IMR-90 (cell line): ENCODE data around the gene PRELID3B. TPM values are rescaled to one million over a fixed set of nuclear protein-coding genes. Genes with fewer than 3 reads are reported as not detected.

Experiments
- ATAC-seq: fragments of 200-7000 bp; cut with Tn5 transposase; 2 replicates; pipeline ENCODE4 v1.9.1; 2020; ENCODE audit warnings: low read depth, mild to moderate bottlenecking, moderate library complexity
- BruUV-seq: library from RNA; stranded (reverse); fragments of 400-500 nt; replicated peaks from 2 replicates; lab custom pipeline; 2021; lab: Mats Ljungman, UMichigan
- CTCF ChIA-PET: fragments of 300-600 bp; formaldehyde crosslinking; extraction: SDS; loops from one replicate; lab custom pipeline; 2021; ENCODE audit warnings: antibody characterized with exemption; lab: Yijun Ruan, JAX
- POLR2A ChIA-PET: fragments of 300-600 bp; sonication (Branson Sonifier 250); formaldehyde crosslinking; loops from one replicate; lab custom pipeline; 2022; ENCODE audit warnings: antibody characterized with exemption; ENCODE audit not compliant: unreplicated experiment; lab: Charles Lee
- DNase-seq: peaks from one replicate; pipeline ENCODE4 v3.0.0; 2013
- H2AFZ ChIP-seq: replicated peaks from 2 replicates; pipeline ENCODE3; 2013; ENCODE audit warnings: low read length, mild to moderate bottlenecking; ENCODE audit not compliant: poor library complexity
- H2AK5ac ChIP-seq: 2 replicates; pipeline ENCODE4 v1.6.1; 2013; ENCODE audit warnings: low read depth, low read length, inconsistent platforms
- H2AK9ac ChIP-seq: replicated peaks from 2 replicates; pipeline ENCODE3; 2013; ENCODE audit warnings: mild to moderate bottlenecking, low read depth, low read length, moderate library complexity; ENCODE audit not compliant: poor library complexity
- H2BK120ac ChIP-seq: 2 replicates; pipeline ENCODE4 v1.6.1; 2013; ENCODE audit warnings: low read depth, low read length, inconsistent platforms
- H2BK15ac ChIP-seq: 3 replicates; pipeline ENCODE4 v1.6.1; 2013; ENCODE audit warnings: low read depth, low read length, inconsistent platforms
- H2BK20ac ChIP-seq: 2 replicates; pipeline ENCODE4 v1.6.1; 2013; ENCODE audit warnings: low read depth, mild to moderate bottlenecking, inconsistent platforms, low read length, moderate library complexity
- H2BK5ac ChIP-seq: 2 replicates; pipeline ENCODE4 v1.6.1; 2013; ENCODE audit warnings: mild to moderate bottlenecking, low read depth, low read length, inconsistent platforms; ENCODE audit not compliant: poor library complexity, severe bottlenecking
- H3K14ac ChIP-seq: replicated peaks from 2 replicates; pipeline ENCODE4 v1.6.1; 2013; ENCODE audit warnings: low read depth, low read length, inconsistent platforms
- H3K18ac ChIP-seq: 2 replicates; pipeline ENCODE4 v1.6.1; 2013; ENCODE audit warnings: low read depth, low read length, control low read depth
- H3K23ac ChIP-seq: 2 replicates; pipeline ENCODE4 v1.6.1; 2013; ENCODE audit warnings: low read depth, low read length, inconsistent platforms
- H3K27ac ChIP-seq: 2 replicates; pipeline ENCODE4 v1.5.1; 2013; ENCODE audit warnings: mild to moderate bottlenecking, control low read depth, low read length; ENCODE audit not compliant: insufficient read depth
- H3K27me3 ChIP-seq: 2 replicates; pipeline ENCODE4 v1.6.1; 2013; ENCODE audit warnings: low read length; ENCODE audit not compliant: control insufficient read depth, insufficient read depth
- H3K36me3 ChIP-seq: 2 replicates; pipeline ENCODE4 v1.6.1; 2013; ENCODE audit warnings: low read length, mixed read lengths; ENCODE audit not compliant: control insufficient read depth, insufficient read depth
- H3K4ac ChIP-seq: 2 replicates; pipeline ENCODE4 v1.6.1; 2013; ENCODE audit warnings: low read depth, low read length, inconsistent platforms
- H3K4me1 ChIP-seq: 2 replicates; pipeline ENCODE4 v1.6.1; 2013; ENCODE audit warnings: low read length, mixed read lengths; ENCODE audit not compliant: control insufficient read depth, insufficient read depth
- H3K4me2 ChIP-seq: 2 replicates; pipeline ENCODE4 v1.6.1; 2013; ENCODE audit warnings: low read depth, mild to moderate bottlenecking, control low read depth, low read length, moderate library complexity
- H3K4me3 ChIP-seq: 2 replicates; pipeline ENCODE4 v1.5.1; 2013; ENCODE audit warnings: low read depth, mild to moderate bottlenecking, control low read depth, low read length, moderate library complexity; ENCODE audit not compliant: insufficient read depth
- H3K56ac ChIP-seq: 2 replicates; pipeline ENCODE4 v1.6.1; 2013; ENCODE audit warnings: low read length, inconsistent platforms; ENCODE audit not compliant: insufficient read depth; ENCODE audit errors: extremely low read depth
- H3K79me1 ChIP-seq, 2 experiments: 2 replicates each; pipeline ENCODE4 v1.6.1; 2013; ENCODE audit warnings: low read length in 2 of 2, inconsistent platforms in 1 of 2, low read depth in 1 of 2
- H3K9ac ChIP-seq: 2 replicates; pipeline ENCODE4 v1.6.1; 2013; ENCODE audit warnings: low read depth, low read length, control low read depth
- H3K9me1 ChIP-seq: 2 replicates; pipeline ENCODE4 v1.6.1; 2013; ENCODE audit warnings: low read length, inconsistent platforms; ENCODE audit not compliant: insufficient read depth
- H3K9me3 ChIP-seq: 2 replicates; pipeline ENCODE4 v1.6.1; 2013; ENCODE audit warnings: low read length; ENCODE audit not compliant: control insufficient read depth, insufficient read depth
- H4K20me1 ChIP-seq: 2 replicates; pipeline ENCODE4 v1.6.1; 2013; ENCODE audit warnings: low read length, inconsistent platforms; ENCODE audit not compliant: insufficient read depth
- H4K5ac ChIP-seq: 2 replicates; pipeline ENCODE4 v1.6.1; 2013; ENCODE audit warnings: mild to moderate bottlenecking, low read depth, low read length, control low read depth
- H4K8ac ChIP-seq, 2 experiments: 2 replicates each; pipeline ENCODE4 v1.6.1; 2013; ENCODE audit warnings: low read depth in 2 of 2, low read length in 2 of 2, control low read depth in 1 of 2, inconsistent platforms in 1 of 2
- H4K91ac ChIP-seq: 2 replicates; pipeline ENCODE4 v1.6.1; 2013; ENCODE audit warnings: low read depth, low read length, inconsistent platforms; ENCODE audit not compliant: insufficient read depth
- BHLHE40 ChIP-seq: fragments of 150-350 bp; IDR thresholded peaks from 2 replicates; pipeline ENCODE4 v1.6.1; 2016; ENCODE audit warnings: mild to moderate bottlenecking, low read depth, low read length
- CEBPB ChIP-seq: IDR thresholded peaks from 2 replicates; pipeline ENCODE4 v1.6.1; 2012; ENCODE audit warnings: low read depth, low read length, improper control_type of control experiment
- CHD1 ChIP-seq: IDR thresholded peaks from 2 replicates; pipeline ENCODE4 v1.6.1; 2012; ENCODE audit warnings: low read depth, low read length, improper control_type of control experiment
- FOS ChIP-seq: fragments of 150-350 bp; IDR thresholded peaks from 2 replicates; pipeline ENCODE4 v1.6.1; 2016; ENCODE audit warnings: low read depth, low read length
- MAFK ChIP-seq: IDR thresholded peaks from 2 replicates; pipeline ENCODE4 v1.6.1; 2012; ENCODE audit warnings: low read depth, low read length, improper control_type of control experiment
- MAZ ChIP-seq: IDR thresholded peaks from 2 replicates; pipeline ENCODE4 v1.6.1; 2012; ENCODE audit warnings: low read depth, mild to moderate bottlenecking, low read length, improper control_type of control experiment, moderate library complexity, borderline replicate concordance
- MXI1 ChIP-seq: IDR thresholded peaks from 2 replicates; pipeline ENCODE4 v1.6.1; 2012; ENCODE audit warnings: low read depth, mild to moderate bottlenecking, low read length, moderate library complexity, borderline replicate concordance
- NFE2L2 ChIP-seq: fragments of 150-350 bp; IDR thresholded peaks from 2 replicates; pipeline ENCODE4 v1.6.1; 2016; ENCODE audit warnings: low read depth, mild to moderate bottlenecking, low read length
- POLR2A ChIP-seq: IDR thresholded peaks from 2 replicates; pipeline ENCODE4 v1.6.1; 2012; ENCODE audit warnings: mild to moderate bottlenecking, low read depth, low read length
- RAD21 ChIP-seq: IDR thresholded peaks from 2 replicates; pipeline ENCODE4 v1.6.1; 2012; ENCODE audit warnings: low read length, improper control_type of control experiment
- RCOR1 ChIP-seq: IDR thresholded peaks from 2 replicates; pipeline ENCODE4 v1.6.1; 2012; ENCODE audit warnings: mild to moderate bottlenecking, low read length, improper control_type of control experiment; ENCODE audit not compliant: insufficient replicate concordance
- RFX5 ChIP-seq: IDR thresholded peaks from 2 replicates; pipeline ENCODE4 v1.8.0; 2012; ENCODE audit warnings: low read depth, mild to moderate bottlenecking, low read length, moderate library complexity
- SMC3 ChIP-seq: fragments of 150-350 bp; IDR thresholded peaks from 2 replicates; pipeline ENCODE4 v1.6.1; 2016; ENCODE audit warnings: low read depth, mild to moderate bottlenecking, antibody characterized with exemption, low read length, moderate library complexity
- WGBS, 2 experiments: methylation state at CpG; one replicate each; pipeline versions ENCODE4 v1.1.5 to v1.1.7; 2013; ENCODE audit warnings: missing lambda C conversion rate in 2 of 2; ENCODE audit not compliant: insufficient read length in 1 of 2; ENCODE audit errors: extremely low coverage in 2 of 2; 5-methylcytosine and 5-hydroxymethylcytosine counted together
- dilution Hi-C: fragments of 300-500 bp; cut with HindIII; formaldehyde crosslinking; loops from one replicate; pipeline ENCODE4 v1.14.3; 2018; ENCODE audit warnings: low sequenced_read_pairs; ENCODE audit not compliant: unreplicated experiment
- in situ Hi-C: fragments of 300-500 bp; cut with MboI; formaldehyde crosslinking; loops from 3 replicates; pipeline ENCODE4 v1.14.3; 2019; ENCODE audit warnings: low sequenced_read_pairs, inconsistent platforms, mixed read lengths
- intact Hi-C: fragments of 100-400 bp; cut with micrococcal nuclease; formaldehyde crosslinking; loops from 2 replicates; pipeline ENCODE4 v1.10.0; 2022
- polyA plus RNA-seq, 3 experiments: library from polyadenylated mRNA; depleted of rRNA; stranded (reverse); fragments of >200 nt; gene quantifications; 2 replicates each; pipeline ENCODE4 v1.2.3, GENCODE V29; 2012; ENCODE audit warnings: low replicate concordance in 1 of 3
- total RNA-seq: library from RNA; depleted of rRNA; stranded (reverse); fragments of >200 nt; gene quantifications from 2 replicates; pipeline ENCODE4 v1.2.3, GENCODE V29; 2012
- TF ChIP-seq, protein P1 (sequence below): fragments of 150-350 bp; IDR thresholded peaks from 2 replicates; pipeline ENCODE4 v1.6.1; 2017; ENCODE audit warnings: mild to moderate bottlenecking, antibody characterized with exemption, low read length, low read depth
- TF ChIP-seq, protein P2 (sequence below): fragments of 150-350 bp; IDR thresholded peaks from 2 replicates; pipeline ENCODE4 v1.6.1; 2016; ENCODE audit warnings: low read depth, mild to moderate bottlenecking, low read length, moderate library complexity, borderline replicate concordance
- TF ChIP-seq, protein P3 (sequence below): conservative IDR thresholded peaks from 2 replicates; pipeline ENCODE4 v1.5.1; 2012; ENCODE audit warnings: mild to moderate bottlenecking, low read depth, low read length, improper control_type of control experiment

The PRELID3B gene
- total and polyA plus RNA-seq, 2 of the 4 experiments (the other 2 are of a cell fraction): 24.8 to 41.9 TPM

DNA sequence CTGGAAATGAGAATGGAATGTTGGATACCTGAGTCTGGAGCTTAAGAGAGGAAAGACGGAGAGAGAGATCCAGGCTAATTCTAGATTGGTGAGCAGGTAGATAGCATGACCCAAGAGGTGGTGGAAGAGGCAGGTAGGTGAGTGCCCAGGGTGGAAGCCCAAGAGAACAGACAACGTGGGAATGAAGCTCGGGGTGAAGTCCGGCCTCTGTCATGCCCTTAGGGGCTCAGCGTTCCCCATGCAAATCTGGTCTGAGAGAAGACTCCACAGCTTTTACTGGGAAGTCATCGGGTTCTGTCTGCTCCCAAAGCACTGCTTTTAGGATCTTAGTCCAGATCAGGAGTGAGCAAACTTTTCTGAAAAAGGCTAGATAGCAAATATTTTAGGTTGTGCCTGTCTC is 57.9 kb downstream of the PRELID3B start:
- POLR2A ChIA-PET: no interaction called here
- 89% methylated on average over 1 of the region's 6 CpGs; no CpG with 5 or more reads in 1 of the 2 experiments for WGBS, 2 experiments

More for the DNA sequence above, 57.9 kb downstream of the PRELID3B start:
- ATAC-seq (no peak), DNase-seq (no peak)
- BruUV-seq: no TSS peak
- no peak overlapping the region for H3K23ac ChIP-seq
- no peak overlapping the region for H3K4me3 ChIP-seq
- dilution Hi-C loops: no loop called here
- no peak overlapping the region for H2AFZ ChIP-seq
- no peak overlapping the region for H3K27ac ChIP-seq
- H3K14ac ChIP-seq: no peak overlapping the region
- H2BK15ac ChIP-seq: no peak overlapping the region
- no peak overlapping the region for H2AK9ac ChIP-seq
- in situ Hi-C loops: loop anchor here (5.0 kb wide), 1 partner anchor 77 kb away; no protein-coding TSS in a partner anchor
- H3K4me2 ChIP-seq: no peak overlapping the region
- H2AK5ac ChIP-seq: no peak overlapping the region
- peaks cover 3% of the 10 kb centered on the region; the same call in 1 of the 2 replicates for H3K4me1 ChIP-seq
- H4K20me1 ChIP-seq: peaks cover 19% of the 10 kb centered on the region
- peaks cover 27% of the 10 kb centered on the region for H3K36me3 ChIP-seq
- intact Hi-C loops: loop anchor here (5.0 kb wide), 2 partner anchors 43 to 77 kb away; no protein-coding TSS in a partner anchor
- CTCF ChIA-PET: no interaction called here
- no peak overlapping the region for H3K9ac ChIP-seq
- H4K5ac ChIP-seq: no peak overlapping the region
- H3K18ac ChIP-seq: no peak overlapping the region
- H3K27me3 ChIP-seq: no peaks in the 10 kb centered on the region
- no peak overlapping the region for H4K91ac ChIP-seq
- H2BK5ac ChIP-seq: no peak overlapping the region
- H3K4ac ChIP-seq: no peak overlapping the region
- no peak overlapping the region for H2BK20ac ChIP-seq
- H3K9me3 ChIP-seq: no peaks in the 10 kb centered on the region
- H4K8ac ChIP-seq: no peak overlapping the region
- peaks cover 22% of the 10 kb centered on the region for H3K9me1 ChIP-seq
- H3K79me1 ChIP-seq: peaks cover 29 to 64% of the 10 kb centered on the region in 2 experiments
- no peak overlapping the region for H2BK120ac ChIP-seq
- TF ChIP-seq, protein P1, sequence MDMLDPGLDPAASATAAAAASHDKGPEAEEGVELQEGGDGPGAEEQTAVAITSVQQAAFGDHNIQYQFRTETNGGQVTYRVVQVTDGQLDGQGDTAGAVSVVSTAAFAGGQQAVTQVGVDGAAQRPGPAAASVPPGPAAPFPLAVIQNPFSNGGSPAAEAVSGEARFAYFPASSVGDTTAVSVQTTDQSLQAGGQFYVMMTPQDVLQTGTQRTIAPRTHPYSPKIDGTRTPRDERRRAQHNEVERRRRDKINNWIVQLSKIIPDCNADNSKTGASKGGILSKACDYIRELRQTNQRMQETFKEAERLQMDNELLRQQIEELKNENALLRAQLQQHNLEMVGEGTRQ: no peak
- TF ChIP-seq RCOR1: no peak
- TF ChIP-seq SMC3: no peak
- TF ChIP-seq RAD21: no peak
- no peak for TF ChIP-seq FOS
- TF ChIP-seq, protein P2, sequence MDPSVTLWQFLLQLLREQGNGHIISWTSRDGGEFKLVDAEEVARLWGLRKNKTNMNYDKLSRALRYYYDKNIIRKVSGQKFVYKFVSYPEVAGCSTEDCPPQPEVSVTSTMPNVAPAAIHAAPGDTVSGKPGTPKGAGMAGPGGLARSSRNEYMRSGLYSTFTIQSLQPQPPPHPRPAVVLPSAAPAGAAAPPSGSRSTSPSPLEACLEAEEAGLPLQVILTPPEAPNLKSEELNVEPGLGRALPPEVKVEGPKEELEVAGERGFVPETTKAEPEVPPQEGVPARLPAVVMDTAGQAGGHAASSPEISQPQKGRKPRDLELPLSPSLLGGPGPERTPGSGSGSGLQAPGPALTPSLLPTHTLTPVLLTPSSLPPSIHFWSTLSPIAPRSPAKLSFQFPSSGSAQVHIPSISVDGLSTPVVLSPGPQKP: no peak
- no peak for TF ChIP-seq NFE2L2
- no peak for TF ChIP-seq MXI1
- TF ChIP-seq BHLHE40: no peak
- no peak for TF ChIP-seq RFX5
- no peak for TF ChIP-seq MAFK
- no peak for TF ChIP-seq POLR2A
- no peak for TF ChIP-seq CHD1
- TF ChIP-seq CEBPB: no peak
- TF ChIP-seq, protein P3, sequence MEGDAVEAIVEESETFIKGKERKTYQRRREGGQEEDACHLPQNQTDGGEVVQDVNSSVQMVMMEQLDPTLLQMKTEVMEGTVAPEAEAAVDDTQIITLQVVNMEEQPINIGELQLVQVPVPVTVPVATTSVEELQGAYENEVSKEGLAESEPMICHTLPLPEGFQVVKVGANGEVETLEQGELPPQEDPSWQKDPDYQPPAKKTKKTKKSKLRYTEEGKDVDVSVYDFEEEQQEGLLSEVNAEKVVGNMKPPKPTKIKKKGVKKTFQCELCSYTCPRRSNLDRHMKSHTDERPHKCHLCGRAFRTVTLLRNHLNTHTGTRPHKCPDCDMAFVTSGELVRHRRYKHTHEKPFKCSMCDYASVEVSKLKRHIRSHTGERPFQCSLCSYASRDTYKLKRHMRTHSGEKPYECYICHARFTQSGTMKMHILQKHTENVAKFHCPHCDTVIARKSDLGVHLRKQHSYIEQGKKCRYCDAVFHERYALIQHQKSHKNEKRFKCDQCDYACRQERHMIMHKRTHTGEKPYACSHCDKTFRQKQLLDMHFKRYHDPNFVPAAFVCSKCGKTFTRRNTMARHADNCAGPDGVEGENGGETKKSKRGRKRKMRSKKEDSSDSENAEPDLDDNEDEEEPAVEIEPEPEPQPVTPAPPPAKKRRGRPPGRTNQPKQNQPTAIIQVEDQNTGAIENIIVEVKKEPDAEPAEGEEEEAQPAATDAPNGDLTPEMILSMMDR: no peak
- TF ChIP-seq MAZ: no peak
- H3K56ac ChIP-seq: no peak overlapping the region
